HG03558 (cell line): ENCODE data around the gene SLC45A1.

Experiments used
- ATAC-seq: cut with Tn5 transposase; IDR thresholded peaks from one replicate; pipeline ENCODE4 v1.9.1; 2021; ENCODE audit warnings: moderate number of reproducible peaks; ENCODE audit not compliant: unreplicated experiment; ENCODE audit errors: extremely low read depth

SLC45A1 gene

GRCh38 chr1:8307628-8308027 is 10.3 kb upstream of the SLC45A1 start:
- no peak for ATAC-seq

GRCh38 chr1:8311068-8311718 is 6.7 kb upstream of the SLC45A1 start:
- no peak for ATAC-seq

GRCh38 chr1:8312235-8313218 is 5.4 kb upstream of the SLC45A1 start:
- ATAC-seq, result no peak

GRCh38 chr1:8313231-8313630 is 4.7 kb upstream of the SLC45A1 start:
- ATAC-seq, result no peak

GRCh38 chr1:8314346-8315280 is 3.3 kb upstream of the SLC45A1 start:
- no peak for ATAC-seq

GRCh38 chr1:8315573-8316475 is 2.1 kb upstream of the SLC45A1 start:
- ATAC-seq, result no peak

GRCh38 chr1:8318436-8318835 is 522 bp downstream of the SLC45A1 start:
- no peak for ATAC-seq

GRCh38 chr1:8321612-8322011 is 3.7 kb downstream of the SLC45A1 start:
- no peak for ATAC-seq

GRCh38 chr1:8323706-8324105 is 5.8 kb downstream of the SLC45A1 start:
- no peak for ATAC-seq

- ATAC-seq, result no peak
These were observed 6.4 kb downstream of the SLC45A1 start for GRCh38 chr1:8324176-8324810.

GRCh38 chr1:8325771-8326170 is 7.9 kb downstream of the SLC45A1 start:
- no peak for ATAC-seq

GRCh38 chr1:8326265-8326664 is 8.4 kb downstream of the SLC45A1 start:
- ATAC-seq, result no peak

- ATAC-seq, result no peak
These were observed 10.4 kb downstream of the SLC45A1 start for GRCh38 chr1:8328271-8328670.

GRCh38 chr1:8329439-8329838 is 11.5 kb downstream of the SLC45A1 start:
- no peak for ATAC-seq

- ATAC-seq, result no peak
These were observed 11.9 kb downstream of the SLC45A1 start for GRCh38 chr1:8329858-8330257.

GRCh38 chr1:8330271-8331125 is 12.6 kb downstream of the SLC45A1 start:
- ATAC-seq, result no peak

- ATAC-seq, result no peak
These were observed 14.9 kb downstream of the SLC45A1 start for GRCh38 chr1:8332806-8333205.
